ENCODE measurements around the gene OTUB1. TPM values are rescaled to one million over a fixed set of nuclear protein-coding genes. Genes with fewer than 3 reads are reported as not detected.

Gene OTUB1
- total and polyA plus RNA-seq, 2 donors from 2014 or later, result 69.0 to 118 TPM

GRCh38 chr11:63986932-63987513 lies 785 bp downstream of the OTUB1 start:
- Histone ChIP-seq H3K27me3 (ENCODE audit: control insufficient read depth, insufficient read depth, low read length) (no peaks in the 10 kb centered on the region), H3K4me1 (ENCODE audit: control insufficient read depth in 2 of 3, insufficient read depth in 2 of 3, low read depth in 1 of 3, low read length in 3 of 3) (peaks cover 0 to 13% (median 9%) of the 10 kb centered on the region in 3 donors), H3K9me3 (ENCODE audit: control insufficient read depth in 2 of 3, insufficient read depth in 1 of 3, low read length in 3 of 3) (no peaks in the 10 kb centered on the region), H3K4me3 (ENCODE audit: low read length in 3 of 3) (peak overlapping the region; percentile 39 to 92 (median 83)), H3K9ac (ENCODE audit: low read length in 3 of 3) (peak overlapping the region; percentile 4 to 87 (median 70)), H3K27ac (ENCODE audit: low read depth in 2 of 2, low read length in 2 of 2) (no peak overlapping the region), H3K36me3 (ENCODE audit: control insufficient read depth in 2 of 3, insufficient read depth in 3 of 3, low read length in 3 of 3) (peaks cover 0 to 19% (median 2%) of the 10 kb centered on the region in 3 donors)
- intact Hi-C loops (cut with DNase I), result no loop called here
- DNase-seq (no peak), FAIRE-seq (no peak)
- no peak for TF ChIP-seq CTCF (IDR thresholded peaks at IDR 0.05; ENCODE audit: borderline replicate concordance, extremely low read depth, insufficient read depth)

- H3K9me3 ChIP-seq (ENCODE audit: control insufficient read depth in 2 of 3, insufficient read depth in 1 of 3, low read length in 3 of 3), result no peaks in the 10 kb centered on the region
- intact Hi-C loops (cut with DNase I), result no loop called here
- H3K4me1 ChIP-seq (ENCODE audit: control insufficient read depth in 2 of 3, insufficient read depth in 2 of 3, low read depth in 1 of 3, low read length in 3 of 3), result peaks cover 0 to 9% (median 9%) of the 10 kb centered on the region in 3 donors
- FAIRE-seq (no peak), DNase-seq (no peak)
- H3K9ac ChIP-seq (ENCODE audit: low read length in 3 of 3), result no peak overlapping the region
- no peak for TF ChIP-seq CTCF (IDR thresholded peaks at IDR 0.05; ENCODE audit: borderline replicate concordance, extremely low read depth, insufficient read depth)
- H3K27me3 ChIP-seq (ENCODE audit: control insufficient read depth, insufficient read depth, low read length), result no peaks in the 10 kb centered on the region
- H3K4me3 ChIP-seq (ENCODE audit: low read length in 3 of 3), result no peak overlapping the region
- H3K27ac ChIP-seq (ENCODE audit: low read depth in 2 of 2, low read length in 2 of 2), result no peak overlapping the region
- H3K36me3 ChIP-seq (ENCODE audit: control insufficient read depth in 2 of 3, insufficient read depth in 3 of 3, low read length in 3 of 3), result peaks cover 0 to 20% (median 4%) of the 10 kb centered on the region in 3 donors
Measured at GRCh38 chr11:63991558-63991957, 5.3 kb downstream of the OTUB1 start.

- Histone ChIP-seq H3K4me1 (ENCODE audit: control insufficient read depth in 2 of 3, insufficient read depth in 2 of 3, low read depth in 1 of 3, low read length in 3 of 3) (no peaks in the 10 kb centered on the region), H3K27ac (ENCODE audit: low read depth in 2 of 2, low read length in 2 of 2) (no peak overlapping the region), H3K4me3 (ENCODE audit: low read length in 3 of 3) (no peak overlapping the region), H3K9me3 (ENCODE audit: control insufficient read depth in 2 of 3, insufficient read depth in 1 of 3, low read length in 3 of 3) (no peaks in the 10 kb centered on the region), H3K9ac (ENCODE audit: low read length in 3 of 3) (no peak overlapping the region), H3K36me3 (ENCODE audit: control insufficient read depth in 2 of 3, insufficient read depth in 3 of 3, low read length in 3 of 3) (peaks cover 0 to 27% (median 9%) of the 10 kb centered on the region in 3 donors), H3K27me3 (ENCODE audit: control insufficient read depth, insufficient read depth, low read length) (no peaks in the 10 kb centered on the region)
- intact Hi-C loops (cut with DNase I), result no loop called here
- DNase-seq (no peak), FAIRE-seq (no peak)
- TF ChIP-seq CTCF (IDR thresholded peaks at IDR 0.05; ENCODE audit: borderline replicate concordance, extremely low read depth, insufficient read depth), result no peak
Measured at GRCh38 chr11:63993100-63993499, 6.9 kb downstream of the OTUB1 start.

- H3K9me3 ChIP-seq (ENCODE audit: control insufficient read depth in 2 of 3, insufficient read depth in 1 of 3, low read length in 3 of 3), result no peaks in the 10 kb centered on the region
- DNase-seq (no peak), FAIRE-seq (no peak)
- H3K27me3 ChIP-seq (ENCODE audit: control insufficient read depth, insufficient read depth, low read length), result no peaks in the 10 kb centered on the region
- H3K4me1 ChIP-seq (ENCODE audit: control insufficient read depth in 2 of 3, insufficient read depth in 2 of 3, low read depth in 1 of 3, low read length in 3 of 3), result peaks cover 0 to 2% (median 0%) of the 10 kb centered on the region in 3 donors
- intact Hi-C loops (cut with DNase I), result no loop called here
- H3K27ac ChIP-seq (ENCODE audit: low read depth in 2 of 2, low read length in 2 of 2), result no peak overlapping the region
- TF ChIP-seq CTCF (IDR thresholded peaks at IDR 0.05; ENCODE audit: borderline replicate concordance, extremely low read depth, insufficient read depth), result no peak
- H3K9ac ChIP-seq (ENCODE audit: low read length in 3 of 3), result no peak overlapping the region
- no peak overlapping the region for H3K4me3 ChIP-seq (ENCODE audit: low read length in 3 of 3)
- H3K36me3 ChIP-seq (ENCODE audit: control insufficient read depth in 2 of 3, insufficient read depth in 3 of 3, low read length in 3 of 3), result peaks cover 0 to 23% (median 9%) of the 10 kb centered on the region in 3 donors
Measured at GRCh38 chr11:63993993-63994392, 7.8 kb downstream of the OTUB1 start.
